GM23338 (cell line): ENCODE measurements around the gene WWOX. TPM values are rescaled to one million over a fixed set of nuclear protein-coding genes. Genes with fewer than 3 reads are reported as not detected.

Experiments
- ATAC-seq: fragments of 200-7000 bp; cut with Tn5 transposase; 3 replicates; pipeline ENCODE4 v1.9.1; 2020
- DNase-seq: peaks from one replicate; pipeline ENCODE4 v3.0.0-alpha.2; 2015; ENCODE audit warnings: low spot score
- H2AFZ ChIP-seq: fragments of 200-600 bp; sonication (generic); 2 replicates; pipeline ENCODE4 v1.8.0; 2016; ENCODE audit warnings: antibody characterized with exemption, mild to moderate bottlenecking, moderate library complexity
- H3F3A ChIP-seq: fragments of 200-600 bp; sonication (generic); replicated peaks from 2 replicates; pipeline ENCODE4 v1.8.0; 2017; ENCODE audit warnings: antibody characterized with exemption, mixed run types, low read depth
- H3K27ac ChIP-seq: fragments of 200-600 bp; sonication (generic); 2 replicates; pipeline ENCODE4 v1.6.1; 2016; ENCODE audit warnings: low read depth
- H3K27me3 ChIP-seq: fragments of 200-600 bp; sonication (generic); 2 replicates; pipeline ENCODE4 v1.8.0; 2016; ENCODE audit warnings: mild to moderate bottlenecking, mixed run types, moderate library complexity; ENCODE audit not compliant: insufficient read depth
- H3K36me3 ChIP-seq: fragments of 200-600 bp; sonication (generic); 2 replicates; pipeline ENCODE4 v1.8.0; 2016; ENCODE audit warnings: mild to moderate bottlenecking; ENCODE audit not compliant: insufficient read depth
- H3K4me1 ChIP-seq: fragments of 200-600 bp; sonication (generic); 2 replicates; pipeline ENCODE4 v1.8.0; 2016; ENCODE audit warnings: mild to moderate bottlenecking, moderate library complexity; ENCODE audit not compliant: insufficient read depth
- H3K4me2 ChIP-seq: fragments of 200-600 bp; sonication (generic); 2 replicates; pipeline ENCODE4 v1.7.1; 2017; ENCODE audit warnings: mixed run types
- H3K4me3 ChIP-seq: fragments of 200-600 bp; sonication (generic); 2 replicates; pipeline ENCODE4 v1.6.1; 2016; ENCODE audit warnings: mixed run types
- H3K79me2 ChIP-seq: fragments of 200-600 bp; sonication (generic); replicated peaks from 2 replicates; pipeline ENCODE4 v1.8.0; 2017; ENCODE audit warnings: mild to moderate bottlenecking; ENCODE audit not compliant: insufficient read depth
- H3K9me2 ChIP-seq: fragments of 200-600 bp; sonication (generic); 2 replicates; pipeline ENCODE4 v1.8.0; 2017; ENCODE audit not compliant: insufficient read depth
- H4K20me1 ChIP-seq: fragments of 200-600 bp; sonication (generic); replicated peaks from 2 replicates; pipeline ENCODE4 v1.8.0; 2017; ENCODE audit warnings: mild to moderate bottlenecking; ENCODE audit not compliant: insufficient read depth
- H3K27ac Mint-ChIP-seq: 2 replicates; pipeline ENCODE4 v1.8.0; 2020; ENCODE audit warnings: inconsistent platforms, mild to moderate bottlenecking, moderate library complexity, mixed read lengths
- H3K27me3 Mint-ChIP-seq: 3 replicates; pipeline ENCODE4 v1.8.0; 2022; ENCODE audit warnings: low read depth, mild to moderate bottlenecking, moderate library complexity, mixed read lengths, inconsistent platforms; ENCODE audit not compliant: insufficient read depth, poor library complexity
- H3K36me3 Mint-ChIP-seq: 3 replicates; pipeline ENCODE4 v1.8.0; 2021; ENCODE audit warnings: low read depth, mild to moderate bottlenecking, inconsistent platforms, moderate library complexity, mixed read lengths
- H3K4me1 Mint-ChIP-seq: 3 replicates; pipeline ENCODE4 v1.8.0; 2020; ENCODE audit warnings: mild to moderate bottlenecking, inconsistent platforms, mixed read lengths
- H3K4me3 Mint-ChIP-seq: 3 replicates; pipeline ENCODE4 v1.8.0; 2021; ENCODE audit warnings: moderate library complexity, mild to moderate bottlenecking, inconsistent platforms, mixed read lengths
- H3K9me3 Mint-ChIP-seq: 3 replicates; pipeline ENCODE4 v1.8.0; 2020; ENCODE audit warnings: moderate library complexity, mild to moderate bottlenecking, inconsistent platforms, mixed read lengths
- CREB1 ChIP-seq: fragments of 250-450 bp; sonication (Bioruptor Pico); IDR thresholded peaks from 2 replicates; pipeline ENCODE4 v1.5.0; 2020; ENCODE audit warnings: low read depth, mild to moderate bottlenecking, moderate library complexity
- NANOG ChIP-seq: IDR thresholded peaks from 2 replicates; pipeline ENCODE4 v1.6.1; 2016; ENCODE audit warnings: antibody characterized with exemption, borderline replicate concordance
- ZNF114 ChIP-seq: fragments of 250-450 bp; sonication (Bioruptor Pico); IDR thresholded peaks from 2 replicates; pipeline ENCODE4 v1.5.0; 2020; ENCODE audit warnings: mild to moderate bottlenecking, moderate library complexity
- ZNF331 ChIP-seq: fragments of 250-450 bp; sonication (Bioruptor Pico); IDR thresholded peaks from 2 replicates; pipeline ENCODE4 v1.5.0; 2020; ENCODE audit warnings: low read depth, mild to moderate bottlenecking, moderate library complexity
- polyA plus RNA-seq: library from polyadenylated mRNA; unstranded; fragments of >200 nt; fragmentation: Nextera tagmentation; extraction: Ambion mirVana; gene quantifications from 2 replicates; pipeline ENCODE4 v1.2.1, GENCODE V29; 2016
- total RNA-seq: library from RNA; depleted of rRNA; stranded (reverse); fragments of >200 nt; shearing (Covaris generic); gene quantifications from 2 replicates; pipeline ENCODE4 v1.2.3, GENCODE V29; 2014
- TF ChIP-seq, protein P1 (sequence below), 2 experiments: fragments of 200-600 bp in 1 of 2; sonication (generic) in 1 of 2; conservative IDR thresholded peaks; 2 replicates each; pipeline versions ENCODE4 v1.5.1 to v1.6.1; 2016 to 2017; ENCODE audit warnings: antibody characterized with exemption in 2 of 2, low read depth in 2 of 2, mild to moderate bottlenecking in 2 of 2, moderate library complexity in 1 of 2
- TF ChIP-seq, protein P2 (sequence below): IDR thresholded peaks from 2 replicates; pipeline ENCODE4 v1.6.1; 2016; ENCODE audit warnings: antibody characterized with exemption
- TF ChIP-seq, protein P3 (sequence below): fragments of 250-450 bp; sonication (Bioruptor Pico); IDR thresholded peaks from 2 replicates; pipeline ENCODE4 v1.5.0; 2020; ENCODE audit warnings: mild to moderate bottlenecking, moderate library complexity
- TF ChIP-seq, protein P4 (sequence below): IDR thresholded peaks from one replicate; pipeline ENCODE4 v1.6.1; 2018; ENCODE audit warnings: antibody characterized with exemption; ENCODE audit not compliant: unreplicated experiment

The WWOX gene
- total and polyA plus RNA-seq, 2 experiments from 2014 or later, result 10.0 to 19.3 TPM

DNA sequence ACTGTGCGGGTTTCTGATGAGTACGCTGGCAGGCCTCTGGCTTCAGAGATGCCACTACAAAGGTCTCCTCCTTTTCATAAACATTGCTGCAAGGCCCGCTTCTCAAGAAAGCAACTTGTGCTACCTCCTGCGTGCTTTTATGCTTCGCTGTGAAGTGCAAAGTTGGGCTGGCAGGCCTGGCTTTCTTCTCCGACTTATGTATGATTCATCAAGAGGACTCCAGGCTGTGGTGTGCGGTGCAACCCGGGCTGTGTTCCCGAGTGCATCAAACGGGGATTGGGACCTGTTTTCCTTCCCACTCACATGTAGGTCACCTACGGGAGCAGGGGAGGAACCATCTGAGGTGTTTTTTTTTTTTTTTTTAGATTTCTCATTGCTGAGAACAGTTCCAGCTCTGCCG, 534.1 kb downstream of the WWOX start (continued):
- TF ChIP-seq, protein P1, sequence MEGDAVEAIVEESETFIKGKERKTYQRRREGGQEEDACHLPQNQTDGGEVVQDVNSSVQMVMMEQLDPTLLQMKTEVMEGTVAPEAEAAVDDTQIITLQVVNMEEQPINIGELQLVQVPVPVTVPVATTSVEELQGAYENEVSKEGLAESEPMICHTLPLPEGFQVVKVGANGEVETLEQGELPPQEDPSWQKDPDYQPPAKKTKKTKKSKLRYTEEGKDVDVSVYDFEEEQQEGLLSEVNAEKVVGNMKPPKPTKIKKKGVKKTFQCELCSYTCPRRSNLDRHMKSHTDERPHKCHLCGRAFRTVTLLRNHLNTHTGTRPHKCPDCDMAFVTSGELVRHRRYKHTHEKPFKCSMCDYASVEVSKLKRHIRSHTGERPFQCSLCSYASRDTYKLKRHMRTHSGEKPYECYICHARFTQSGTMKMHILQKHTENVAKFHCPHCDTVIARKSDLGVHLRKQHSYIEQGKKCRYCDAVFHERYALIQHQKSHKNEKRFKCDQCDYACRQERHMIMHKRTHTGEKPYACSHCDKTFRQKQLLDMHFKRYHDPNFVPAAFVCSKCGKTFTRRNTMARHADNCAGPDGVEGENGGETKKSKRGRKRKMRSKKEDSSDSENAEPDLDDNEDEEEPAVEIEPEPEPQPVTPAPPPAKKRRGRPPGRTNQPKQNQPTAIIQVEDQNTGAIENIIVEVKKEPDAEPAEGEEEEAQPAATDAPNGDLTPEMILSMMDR (conservative IDR thresholded peaks at IDR 0.05; ENCODE audit: low read depth in 2 of 2), result no peak
- TF ChIP-seq ZNF114 (CRISPR knock-in tag) (no peak), ZNF331 (CRISPR knock-in tag) (no peak), CREB1 (CRISPR knock-in tag) (no peak)
- TF ChIP-seq, protein P2, sequence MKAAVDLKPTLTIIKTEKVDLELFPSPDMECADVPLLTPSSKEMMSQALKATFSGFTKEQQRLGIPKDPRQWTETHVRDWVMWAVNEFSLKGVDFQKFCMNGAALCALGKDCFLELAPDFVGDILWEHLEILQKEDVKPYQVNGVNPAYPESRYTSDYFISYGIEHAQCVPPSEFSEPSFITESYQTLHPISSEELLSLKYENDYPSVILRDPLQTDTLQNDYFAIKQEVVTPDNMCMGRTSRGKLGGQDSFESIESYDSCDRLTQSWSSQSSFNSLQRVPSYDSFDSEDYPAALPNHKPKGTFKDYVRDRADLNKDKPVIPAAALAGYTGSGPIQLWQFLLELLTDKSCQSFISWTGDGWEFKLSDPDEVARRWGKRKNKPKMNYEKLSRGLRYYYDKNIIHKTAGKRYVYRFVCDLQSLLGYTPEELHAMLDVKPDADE, result no peak

DNA sequence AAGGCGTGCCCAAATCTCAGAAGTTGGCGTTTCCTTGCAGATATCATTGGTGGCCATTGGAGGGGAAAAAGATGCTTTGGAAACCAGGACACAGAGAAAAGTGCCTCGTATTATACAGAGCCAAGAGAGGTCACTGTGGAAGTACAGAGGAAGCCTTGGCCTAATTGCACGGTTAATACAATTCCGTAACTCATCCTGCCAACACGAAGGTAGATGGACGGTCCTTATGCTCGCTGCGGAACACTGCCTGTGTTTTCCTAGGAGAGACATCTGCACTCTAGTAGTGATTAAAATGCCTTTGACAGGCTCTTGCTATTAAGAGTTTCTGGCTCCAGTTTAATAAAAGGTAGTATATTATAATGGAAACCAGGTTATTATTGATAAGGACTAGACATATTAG, 536.4 kb downstream of the WWOX start:
- no peaks in the 10 kb centered on the region for H3K9me2 ChIP-seq
- no peak overlapping the region for H3K4me2 ChIP-seq
- H3K27me3 Mint-ChIP-seq, result peaks cover 3% of the 10 kb centered on the region
- H3K27ac Mint-ChIP-seq, result no peak overlapping the region
- H3K9me3 Mint-ChIP-seq, result peaks cover 9% of the 10 kb centered on the region; the same call in 2 of the 3 replicates
- H3K4me3 Mint-ChIP-seq, result no peak overlapping the region
- no peaks in the 10 kb centered on the region for H3K79me2 ChIP-seq
- H3K36me3 Mint-ChIP-seq, result peaks cover 3% of the 10 kb centered on the region; the same call in 2 of the 3 replicates
- peaks cover under 1% of the 10 kb centered on the region; the same call in 1 of the 2 replicates for H3K4me1 ChIP-seq
- H3K27ac ChIP-seq, result no peak overlapping the region
- no peaks in the 10 kb centered on the region for H4K20me1 ChIP-seq
- no peaks in the 10 kb centered on the region for H3K27me3 ChIP-seq
- H3F3A ChIP-seq, result no peaks in the 10 kb centered on the region
- DNase-seq (no peak), ATAC-seq (no peak)
- H2AFZ ChIP-seq, result no peak overlapping the region
- no peaks in the 10 kb centered on the region for H3K36me3 ChIP-seq
- H3K4me1 Mint-ChIP-seq, result peaks cover 12% of the 10 kb centered on the region
- no peak overlapping the region for H3K4me3 ChIP-seq
- TF ChIP-seq, protein P3, sequence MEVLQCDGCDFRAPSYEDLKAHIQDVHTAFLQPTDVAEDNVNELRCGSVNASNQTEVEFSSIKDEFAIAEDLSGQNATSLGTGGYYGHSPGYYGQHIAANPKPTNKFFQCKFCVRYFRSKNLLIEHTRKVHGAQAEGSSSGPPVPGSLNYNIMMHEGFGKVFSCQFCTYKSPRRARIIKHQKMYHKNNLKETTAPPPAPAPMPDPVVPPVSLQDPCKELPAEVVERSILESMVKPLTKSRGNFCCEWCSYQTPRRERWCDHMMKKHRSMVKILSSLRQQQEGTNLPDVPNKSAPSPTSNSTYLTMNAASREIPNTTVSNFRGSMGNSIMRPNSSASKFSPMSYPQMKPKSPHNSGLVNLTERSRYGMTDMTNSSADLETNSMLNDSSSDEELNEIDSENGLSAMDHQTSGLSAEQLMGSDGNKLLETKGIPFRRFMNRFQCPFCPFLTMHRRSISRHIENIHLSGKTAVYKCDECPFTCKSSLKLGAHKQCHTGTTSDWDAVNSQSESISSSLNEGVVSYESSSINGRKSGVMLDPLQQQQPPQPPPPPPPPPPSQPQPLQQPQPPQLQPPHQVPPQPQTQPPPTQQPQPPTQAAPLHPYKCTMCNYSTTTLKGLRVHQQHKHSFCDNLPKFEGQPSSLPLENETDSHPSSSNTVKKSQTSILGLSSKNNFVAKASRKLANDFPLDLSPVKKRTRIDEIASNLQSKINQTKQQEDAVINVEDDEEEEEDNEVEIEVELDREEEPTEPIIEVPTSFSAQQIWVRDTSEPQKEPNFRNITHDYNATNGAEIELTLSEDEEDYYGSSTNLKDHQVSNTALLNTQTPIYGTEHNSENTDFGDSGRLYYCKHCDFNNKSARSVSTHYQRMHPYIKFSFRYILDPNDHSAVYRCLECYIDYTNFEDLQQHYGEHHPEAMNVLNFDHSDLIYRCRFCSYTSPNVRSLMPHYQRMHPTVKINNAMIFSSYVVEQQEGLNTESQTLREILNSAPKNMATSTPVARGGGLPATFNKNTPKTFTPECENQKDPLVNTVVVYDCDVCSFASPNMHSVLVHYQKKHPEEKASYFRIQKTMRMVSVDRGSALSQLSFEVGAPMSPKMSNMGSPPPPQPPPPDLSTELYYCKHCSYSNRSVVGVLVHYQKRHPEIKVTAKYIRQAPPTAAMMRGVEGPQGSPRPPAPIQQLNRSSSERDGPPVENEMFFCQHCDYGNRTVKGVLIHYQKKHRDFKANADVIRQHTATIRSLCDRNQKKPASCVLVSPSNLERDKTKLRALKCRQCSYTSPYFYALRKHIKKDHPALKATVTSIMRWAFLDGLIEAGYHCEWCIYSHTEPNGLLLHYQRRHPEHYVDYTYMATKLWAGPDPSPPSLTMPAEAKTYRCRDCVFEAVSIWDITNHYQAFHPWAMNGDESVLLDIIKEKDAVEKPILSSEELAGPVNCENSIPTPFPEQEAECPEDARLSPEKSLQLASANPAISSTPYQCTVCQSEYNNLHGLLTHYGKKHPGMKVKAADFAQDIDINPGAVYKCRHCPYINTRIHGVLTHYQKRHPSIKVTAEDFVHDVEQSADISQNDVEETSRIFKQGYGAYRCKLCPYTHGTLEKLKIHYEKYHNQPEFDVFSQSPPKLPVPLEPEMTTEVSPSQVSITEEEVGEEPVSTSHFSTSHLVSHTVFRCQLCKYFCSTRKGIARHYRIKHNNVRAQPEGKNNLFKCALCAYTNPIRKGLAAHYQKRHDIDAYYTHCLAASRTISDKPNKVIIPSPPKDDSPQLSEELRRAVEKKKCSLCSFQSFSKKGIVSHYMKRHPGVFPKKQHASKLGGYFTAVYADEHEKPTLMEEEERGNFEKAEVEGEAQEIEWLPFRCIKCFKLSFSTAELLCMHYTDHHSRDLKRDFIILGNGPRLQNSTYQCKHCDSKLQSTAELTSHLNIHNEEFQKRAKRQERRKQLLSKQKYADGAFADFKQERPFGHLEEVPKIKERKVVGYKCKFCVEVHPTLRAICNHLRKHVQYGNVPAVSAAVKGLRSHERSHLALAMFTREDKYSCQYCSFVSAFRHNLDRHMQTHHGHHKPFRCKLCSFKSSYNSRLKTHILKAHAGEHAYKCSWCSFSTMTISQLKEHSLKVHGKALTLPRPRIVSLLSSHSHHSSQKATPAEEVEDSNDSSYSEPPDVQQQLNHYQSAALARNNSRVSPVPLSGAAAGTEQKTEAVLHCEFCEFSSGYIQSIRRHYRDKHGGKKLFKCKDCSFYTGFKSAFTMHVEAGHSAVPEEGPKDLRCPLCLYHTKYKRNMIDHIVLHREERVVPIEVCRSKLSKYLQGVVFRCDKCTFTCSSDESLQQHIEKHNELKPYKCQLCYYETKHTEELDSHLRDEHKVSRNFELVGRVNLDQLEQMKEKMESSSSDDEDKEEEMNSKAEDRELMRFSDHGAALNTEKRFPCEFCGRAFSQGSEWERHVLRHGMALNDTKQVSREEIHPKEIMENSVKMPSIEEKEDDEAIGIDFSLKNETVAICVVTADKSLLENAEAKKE (CRISPR knock-in tag), result no peak
- TF ChIP-seq NANOG, result no peak
- TF ChIP-seq, protein P1 (conservative IDR thresholded peaks at IDR 0.05; ENCODE audit: low read depth in 2 of 2), result no peak
- TF ChIP-seq, protein P4, sequence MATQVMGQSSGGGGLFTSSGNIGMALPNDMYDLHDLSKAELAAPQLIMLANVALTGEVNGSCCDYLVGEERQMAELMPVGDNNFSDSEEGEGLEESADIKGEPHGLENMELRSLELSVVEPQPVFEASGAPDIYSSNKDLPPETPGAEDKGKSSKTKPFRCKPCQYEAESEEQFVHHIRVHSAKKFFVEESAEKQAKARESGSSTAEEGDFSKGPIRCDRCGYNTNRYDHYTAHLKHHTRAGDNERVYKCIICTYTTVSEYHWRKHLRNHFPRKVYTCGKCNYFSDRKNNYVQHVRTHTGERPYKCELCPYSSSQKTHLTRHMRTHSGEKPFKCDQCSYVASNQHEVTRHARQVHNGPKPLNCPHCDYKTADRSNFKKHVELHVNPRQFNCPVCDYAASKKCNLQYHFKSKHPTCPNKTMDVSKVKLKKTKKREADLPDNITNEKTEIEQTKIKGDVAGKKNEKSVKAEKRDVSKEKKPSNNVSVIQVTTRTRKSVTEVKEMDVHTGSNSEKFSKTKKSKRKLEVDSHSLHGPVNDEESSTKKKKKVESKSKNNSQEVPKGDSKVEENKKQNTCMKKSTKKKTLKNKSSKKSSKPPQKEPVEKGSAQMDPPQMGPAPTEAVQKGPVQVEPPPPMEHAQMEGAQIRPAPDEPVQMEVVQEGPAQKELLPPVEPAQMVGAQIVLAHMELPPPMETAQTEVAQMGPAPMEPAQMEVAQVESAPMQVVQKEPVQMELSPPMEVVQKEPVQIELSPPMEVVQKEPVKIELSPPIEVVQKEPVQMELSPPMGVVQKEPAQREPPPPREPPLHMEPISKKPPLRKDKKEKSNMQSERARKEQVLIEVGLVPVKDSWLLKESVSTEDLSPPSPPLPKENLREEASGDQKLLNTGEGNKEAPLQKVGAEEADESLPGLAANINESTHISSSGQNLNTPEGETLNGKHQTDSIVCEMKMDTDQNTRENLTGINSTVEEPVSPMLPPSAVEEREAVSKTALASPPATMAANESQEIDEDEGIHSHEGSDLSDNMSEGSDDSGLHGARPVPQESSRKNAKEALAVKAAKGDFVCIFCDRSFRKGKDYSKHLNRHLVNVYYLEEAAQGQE, result no peak
- TF ChIP-seq, protein P2, result no peak
